H1 (cell line): Measurements from ENCODE around the gene GALNT6. TPM values are rescaled to one million over a fixed set of nuclear protein-coding genes. Genes with fewer than 3 reads are reported as not detected.

Experiments used
- RAD21 ChIP-seq, 2 experiments: IDR thresholded peaks in 1 of 2; conservative IDR thresholded peaks in 1 of 2; 2 replicates each; pipeline ENCODE4 v1.6.1; 2011; ENCODE audit warnings: low read depth in 2 of 2, low read length in 2 of 2, improper control_type of control experiment in 1 of 2, inconsistent platforms in 1 of 2, mild to moderate bottlenecking in 1 of 2, moderate library complexity in 1 of 2
- polyA plus RNA-seq, 7 experiments: library from polyadenylated mRNA; depleted of rRNA in 3 of 7; stranded (reverse) in 5 of 7; unstranded in 2 of 7; fragments of >200 nt in 5 of 7; fragments of 200-250 nt in 2 of 7; gene quantifications; 1 replicate in 5 of 7; 2 replicates in 1 of 7; 4 replicates in 1 of 7; pipeline versions ENCODE4 v1.2.1 to v1.2.3, GENCODE V29; 2011 to 2013; ENCODE audit warnings: missing spikeins in 2 of 7, mixed read lengths in 2 of 7
- total RNA-seq: library from RNA; stranded (reverse); fragmentation: NEBNext Ultra II Directional; extraction: Animal tissue kit (Norgen Biotek cat#: 25700); gene quantifications from 2 replicates; pipeline ENCODE4 v1.2.1, GENCODE V29; 2021

The GALNT6 gene
- total and polyA plus RNA-seq, 2 of the 8 experiments (the other 6 are each of a cell fraction or from before 2014, with no cell fraction given) = 5.8 to 10.7 TPM

- peak in 1 of 2 experiments; percentile 4; a peak in 1 of 4 replicates for TF ChIP-seq RAD21 (IDR thresholded peaks at IDR 0.05 in 1 of 2, conservative IDR thresholded peaks at IDR 0.05 in 1 of 2; ENCODE audit: low read depth in 2 of 2, low read length in 2 of 2)
Observed at GRCh38 chr12:51361161-51362016, 29.8 kb downstream of the GALNT6 start (continued).
